LNCaP clone FGC (cell line): ENCODE measurements around the gene CCDC85B.
"Not testable (repeated sequence)": the region's sequence is repeated elsewhere in the genome, so short reads cannot be mapped to it uniquely, and the experiment has no call there.

Source experiments
- DNase-seq: peaks from one replicate; pipeline ENCODE4 v3.0.0-alpha.2; 2011; ENCODE audit warnings: low read depth
- H3K4me3 ChIP-seq: 2 replicates; pipeline ENCODE4 v1.5.1; 2011; ENCODE audit warnings: mild to moderate bottlenecking, low read depth, low read length, control low read depth
- CTCF ChIP-seq: IDR thresholded peaks from 2 replicates; pipeline ENCODE4 v1.5.1; 2012; ENCODE audit warnings: mild to moderate bottlenecking; ENCODE audit not compliant: control insufficient read depth, insufficient read depth; ENCODE audit errors: extremely low read depth

CCDC85B gene

GRCh38 chr11:65890324-65891218, at the start of gene CCDC85B:
CCDC85B (plus strand) TSS chr11:65890673; CDS start chr11:65890784, 111 bp downstream.
- no peak for TF ChIP-seq CTCF

DNA sequence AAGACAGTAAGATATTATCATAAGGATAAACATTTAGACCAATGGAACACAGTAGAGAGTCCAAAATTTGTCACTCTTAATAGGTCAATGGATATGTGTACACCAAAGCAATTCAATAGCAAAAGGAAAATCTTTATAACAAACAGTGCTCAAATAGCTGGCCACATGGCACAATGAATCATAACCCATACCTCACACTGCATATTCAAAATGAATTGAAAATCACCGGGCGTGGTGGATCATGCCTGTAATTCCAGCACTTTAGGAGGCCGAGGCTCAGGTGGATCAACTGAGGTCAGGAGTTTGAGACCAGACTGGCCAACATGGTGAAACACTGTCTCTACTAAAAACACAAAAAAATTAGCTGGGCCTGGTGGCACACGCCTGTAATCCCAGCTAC, 48.3 kb upstream of the CCDC85B start:
- no peak for DNase-seq
- H3K4me3 ChIP-seq, result no peak overlapping the region
- no peak for TF ChIP-seq CTCF

More at GRCh38 chr11:65890324-65891218, at the start of gene CCDC85B:
- DNase-seq, result peak; percentile 75
- H3K4me3 ChIP-seq, result peak within 1 kb of the TSS; percentile 60

DNA sequence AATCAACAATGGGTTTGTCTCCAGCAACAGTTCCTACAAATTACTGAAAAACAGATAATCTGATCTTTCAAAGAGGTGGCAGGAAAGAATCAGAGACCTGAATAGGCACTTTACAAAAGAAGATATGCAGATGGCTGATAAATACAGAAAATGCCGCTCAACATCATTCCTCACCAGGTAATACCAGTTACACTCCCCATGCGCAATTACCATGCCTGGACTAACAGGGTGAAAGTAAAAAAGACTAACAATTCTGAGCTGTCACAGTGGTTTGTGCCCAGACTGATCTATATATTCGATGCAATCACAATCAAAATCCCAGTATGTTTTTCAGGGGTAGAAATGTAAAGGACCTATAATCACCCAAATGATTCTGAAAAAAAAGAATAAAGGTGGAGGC, 46.7 kb upstream of the CCDC85B start:
- no peak overlapping the region for H3K4me3 ChIP-seq
- TF ChIP-seq CTCF, result no peak
- DNase-seq, result no peak

DNA sequence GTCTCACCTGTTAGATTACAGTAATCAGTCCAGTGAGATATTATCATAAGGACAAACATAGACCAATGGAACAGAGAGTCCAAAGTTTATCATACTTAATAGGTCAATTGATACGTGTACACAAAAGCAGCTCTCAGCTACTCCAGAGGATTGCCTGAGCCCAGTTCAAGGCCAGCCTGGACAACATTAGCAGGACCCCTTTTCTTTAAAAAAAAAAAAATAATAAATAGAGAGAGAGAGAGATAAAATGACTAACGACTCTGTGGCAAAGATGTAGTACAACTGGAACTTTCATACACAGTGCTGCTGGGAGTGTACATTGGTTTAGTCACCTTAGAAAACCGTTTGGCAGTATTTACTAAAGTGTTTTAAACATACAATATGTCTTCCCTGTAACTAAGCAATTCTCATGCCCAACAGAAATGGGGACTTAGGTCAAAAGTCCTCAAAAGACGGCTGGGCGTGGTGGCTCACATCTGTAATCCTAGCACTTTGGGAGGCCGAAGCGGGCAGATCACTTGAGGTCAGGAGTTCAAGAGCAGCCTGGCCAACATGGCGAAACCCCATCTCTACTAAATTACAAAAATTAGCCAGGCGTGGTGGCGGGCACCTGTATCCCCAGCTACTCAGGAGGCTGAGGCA, 46.1 kb upstream of the CCDC85B start:
- no peak for TF ChIP-seq CTCF
- no peak overlapping the region for H3K4me3 ChIP-seq
- DNase-seq, result no peak

GRCh38 chr11:65847746-65848145, 42.7 kb upstream of the CCDC85B start:
- no peak for DNase-seq

GRCh38 chr11:65848693-65849092, 41.8 kb upstream of the CCDC85B start:
- DNase-seq, H3K4me3 ChIP-seq: not testable (repeated sequence)

More at GRCh38 chr11:65847746-65848145, 42.7 kb upstream of the CCDC85B start:
- TF ChIP-seq CTCF, result no peak
- H3K4me3 ChIP-seq, result no peak overlapping the region

- no peak overlapping the region for H3K4me3 ChIP-seq
- no peak for TF ChIP-seq CTCF
- no peak for DNase-seq
Measured at GRCh38 chr11:65849366-65849765, 41.1 kb upstream of the CCDC85B start.
